HUES64 (cell line): ENCODE measurements around the gene ARID5A.

Experiments
- H3K27ac ChIP-seq: 2 replicates; pipeline ENCODE4 v1.7.0; 2013; ENCODE audit warnings: low read depth, low read length, inconsistent platforms
- H3K27me3 ChIP-seq: 2 replicates; pipeline ENCODE4 v1.6.1; 2013; ENCODE audit warnings: mild to moderate bottlenecking, low read length; ENCODE audit not compliant: insufficient read depth
- H3K36me3 ChIP-seq: 2 replicates; pipeline ENCODE4 v1.6.1; 2013; ENCODE audit warnings: mild to moderate bottlenecking, low read length; ENCODE audit not compliant: insufficient read depth
- H3K4me1 ChIP-seq: 2 replicates; pipeline ENCODE4 v1.6.1; 2013; ENCODE audit warnings: mild to moderate bottlenecking, low read length, moderate library complexity; ENCODE audit not compliant: insufficient read depth
- H3K4me3 ChIP-seq: 2 replicates; pipeline ENCODE4 v1.5.1; 2013; ENCODE audit warnings: mild to moderate bottlenecking, low read length, moderate library complexity
- H3K9ac ChIP-seq: 2 replicates; pipeline ENCODE4 v1.6.1; 2013; ENCODE audit warnings: mild to moderate bottlenecking, low read depth, low read length
- H3K9me3 ChIP-seq: 2 replicates; pipeline ENCODE4 v1.6.1; 2013; ENCODE audit warnings: low read depth, low read length; ENCODE audit not compliant: insufficient read depth
- WGBS: fragments of 150-250, 120-280 bp; methylation state at CpG from one replicate; pipeline ENCODE4 v1.1.7; 2013; ENCODE audit warnings: missing lambda C conversion rate; 5-methylcytosine and 5-hydroxymethylcytosine counted together

The ARID5A gene

DNA sequence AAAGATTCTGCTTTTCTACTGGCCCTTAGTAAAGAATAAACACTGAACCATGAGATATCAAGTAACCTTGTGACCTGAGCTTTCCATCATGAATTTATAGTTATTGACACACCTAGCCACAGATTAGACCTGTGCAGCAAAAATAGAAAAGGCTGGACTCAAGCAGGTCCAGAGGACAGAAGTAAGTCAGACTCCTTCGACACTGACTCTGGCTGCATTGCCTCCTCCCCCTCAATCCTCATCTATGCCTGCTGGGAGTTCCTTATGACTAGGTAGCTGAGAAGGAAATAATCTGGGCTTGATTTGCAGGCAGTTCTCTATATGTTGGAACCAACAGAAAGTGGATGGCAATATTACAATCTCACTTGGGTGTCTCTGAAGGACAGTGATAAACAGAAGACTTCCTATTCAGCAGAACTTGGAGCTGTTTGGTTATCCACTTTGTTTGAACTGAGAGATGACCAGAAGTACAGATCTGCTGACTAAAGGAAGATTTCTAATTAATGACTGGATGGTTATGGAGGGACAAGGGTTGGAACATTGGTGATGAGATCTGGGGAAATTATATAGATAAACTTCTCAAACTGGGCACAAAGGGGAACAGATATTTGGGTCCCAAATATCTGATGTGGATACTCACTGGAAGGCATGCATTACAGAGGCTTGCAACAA lies 39.4 kb downstream of the ARID5A start:
- H3K36me3 ChIP-seq: no peaks in the 10 kb centered on the region

GRCh38 chr2:96577501-96577900 lies 40.9 kb downstream of the ARID5A start:
- Histone ChIP-seq H3K4me3 (no peak overlapping the region), H3K4me1 (no peaks in the 10 kb centered on the region), H3K27me3 (no peaks in the 10 kb centered on the region), H3K27ac (no peak overlapping the region), H3K36me3 (no peaks in the 10 kb centered on the region), H3K9me3 (no peaks in the 10 kb centered on the region), H3K9ac (no peak overlapping the region)
- WGBS: 73% methylated on average over 5 of the region's 5 CpGs

More for the DNA sequence above, 39.4 kb downstream of the ARID5A start:
- Histone ChIP-seq H3K9me3 (no peaks in the 10 kb centered on the region), H3K9ac (no peak overlapping the region), H3K4me3 (no peak overlapping the region), H3K4me1 (no peaks in the 10 kb centered on the region), H3K27me3 (no peaks in the 10 kb centered on the region), H3K27ac (no peak overlapping the region)
- WGBS: 88% methylated on average over 1 of the region's 1 CpG

- WGBS: 88% methylated on average over 3 of the region's 3 CpGs
- Histone ChIP-seq H3K27ac (no peak overlapping the region), H3K27me3 (no peaks in the 10 kb centered on the region), H3K36me3 (no peaks in the 10 kb centered on the region), H3K4me1 (no peaks in the 10 kb centered on the region), H3K9me3 (no peaks in the 10 kb centered on the region), H3K4me3 (no peak overlapping the region), H3K9ac (no peak overlapping the region)
These were observed 42.2 kb downstream of the ARID5A start for GRCh38 chr2:96578731-96579130.

DNA sequence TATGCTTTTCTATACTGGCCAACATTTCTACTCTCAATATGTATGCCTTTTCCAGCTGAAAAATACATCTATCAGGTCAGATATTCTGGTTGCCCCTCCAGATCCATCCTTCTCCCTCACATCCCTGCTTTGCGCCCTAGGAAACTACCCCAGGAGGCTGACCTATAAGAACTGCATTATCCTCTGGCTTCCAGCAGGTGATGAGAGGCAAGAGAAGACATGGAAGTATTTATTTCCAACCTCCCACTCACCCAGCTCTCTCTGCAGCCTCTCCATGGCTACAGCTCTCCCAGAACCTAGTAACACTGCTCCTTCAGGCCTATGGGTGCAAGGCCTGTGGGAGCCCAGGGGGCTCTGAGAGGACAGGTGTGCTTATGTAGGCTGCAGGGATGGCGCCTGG lies 42.9 kb downstream of the ARID5A start:
- H3K4me1 ChIP-seq: no peaks in the 10 kb centered on the region
- WGBS: 96% methylated on average over 2 of the region's 2 CpGs
- no peaks in the 10 kb centered on the region for H3K36me3 ChIP-seq
- no peak overlapping the region for H3K4me3 ChIP-seq
- no peak overlapping the region for H3K27ac ChIP-seq
- no peaks in the 10 kb centered on the region for H3K9me3 ChIP-seq
- no peak overlapping the region for H3K9ac ChIP-seq
- no peaks in the 10 kb centered on the region for H3K27me3 ChIP-seq

DNA sequence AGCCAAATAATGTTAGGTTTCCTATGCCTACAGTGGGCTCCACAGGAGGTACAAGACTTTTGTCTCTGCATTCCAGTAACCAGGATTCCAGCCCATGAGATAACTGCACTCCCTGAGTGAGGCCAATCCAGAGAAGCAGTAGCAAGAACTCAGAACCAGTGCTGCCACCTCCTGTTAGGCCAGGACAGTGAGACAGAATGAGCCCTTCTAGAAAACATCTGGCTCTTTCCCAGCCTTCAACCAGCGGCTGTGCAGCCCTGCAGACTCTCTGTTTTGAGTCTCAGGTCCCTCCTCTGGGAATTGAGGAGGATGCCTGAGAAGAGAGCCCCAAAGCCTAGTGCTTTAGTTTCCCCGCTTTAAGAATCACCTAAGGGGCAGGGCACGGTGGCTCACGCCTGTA lies 44.2 kb downstream of the ARID5A start:
- H3K27ac ChIP-seq: no peak overlapping the region
- H3K4me3 ChIP-seq: no peak overlapping the region
- no peaks in the 10 kb centered on the region for H3K4me1 ChIP-seq
- no peaks in the 10 kb centered on the region for H3K27me3 ChIP-seq
- no peak overlapping the region for H3K9ac ChIP-seq
- 76% methylated on average over 4 of the region's 4 CpGs for WGBS
- no peaks in the 10 kb centered on the region for H3K9me3 ChIP-seq
- no peaks in the 10 kb centered on the region for H3K36me3 ChIP-seq

GRCh38 chr2:96584017-96584416 lies 47.5 kb downstream of the ARID5A start:
- WGBS: 100% methylated on average over 2 of the region's 4 CpGs

GRCh38 chr2:96587843-96588242 lies 51.3 kb downstream of the ARID5A start:
- Histone ChIP-seq H3K9ac (no peak overlapping the region), H3K27me3 (no peaks in the 10 kb centered on the region), H3K4me1 (peaks cover 9% of the 10 kb centered on the region; the same call in 1 of the 2 replicates), H3K27ac (no peak overlapping the region; the same call in 1 of the 2 replicates), H3K4me3 (no peak overlapping the region), H3K9me3 (no peaks in the 10 kb centered on the region), H3K36me3 (peaks cover 6% of the 10 kb centered on the region; the same call in 1 of the 2 replicates)
- WGBS: 100% methylated on average over 1 of the region's 1 CpG

More at GRCh38 chr2:96584017-96584416, 47.5 kb downstream of the ARID5A start:
- peaks cover 9% of the 10 kb centered on the region; the same call in 1 of the 2 replicates for H3K4me1 ChIP-seq
- no peaks in the 10 kb centered on the region for H3K27me3 ChIP-seq
- H3K36me3 ChIP-seq: 0 out of 2 replicates have a peak, but pooled peaks cover 2% of the 10 kb centered on the region
- no peak overlapping the region for H3K9ac ChIP-seq
- H3K9me3 ChIP-seq: no peaks in the 10 kb centered on the region
- no peak overlapping the region for H3K4me3 ChIP-seq
- H3K27ac ChIP-seq: no peak overlapping the region

- Histone ChIP-seq H3K27me3 (no peaks in the 10 kb centered on the region), H3K36me3 (peaks cover 38% of the 10 kb centered on the region), H3K4me1 (peaks cover 9% of the 10 kb centered on the region; the same call in 1 of the 2 replicates), H3K4me3 (no peak overlapping the region), H3K9ac (no peak overlapping the region), H3K27ac (no peak overlapping the region), H3K9me3 (no peaks in the 10 kb centered on the region)
- WGBS: no CpG with 5 or more reads among the region's 2 CpGs
These were observed 54.5 kb downstream of the ARID5A start for GRCh38 chr2:96591054-96591453.

DNA sequence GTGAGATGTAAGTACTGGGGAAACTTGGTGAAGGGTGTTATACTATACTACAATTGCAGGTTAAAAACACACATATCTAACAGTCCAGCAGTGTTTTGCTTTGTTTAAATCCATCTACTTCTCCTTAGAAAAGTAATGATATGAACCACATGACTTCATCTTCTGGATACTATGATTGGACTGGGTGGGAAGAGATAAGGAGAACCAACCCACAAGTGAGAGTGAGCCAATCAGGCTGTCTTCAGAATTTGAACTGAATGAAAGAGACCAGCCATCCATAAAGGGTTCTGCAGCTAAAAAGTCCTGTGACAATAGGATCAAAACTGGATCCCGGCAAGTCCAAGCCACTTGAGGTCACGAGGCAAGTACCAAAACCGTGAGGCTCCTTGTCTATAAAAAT lies 54.9 kb downstream of the ARID5A start:
- Histone ChIP-seq H3K27ac (no peak overlapping the region), H3K36me3 (peaks cover 42% of the 10 kb centered on the region), H3K9ac (no peak overlapping the region), H3K27me3 (no peaks in the 10 kb centered on the region), H3K4me1 (peaks cover 9% of the 10 kb centered on the region; the same call in 1 of the 2 replicates), H3K4me3 (no peak overlapping the region), H3K9me3 (no peaks in the 10 kb centered on the region)
- 96% methylated on average over 3 of the region's 3 CpGs for WGBS

GRCh38 chr2:96594282-96594681 lies 57.7 kb downstream of the ARID5A start:
- Histone ChIP-seq H3K9ac (no peak overlapping the region), H3K27me3 (no peaks in the 10 kb centered on the region), H3K4me1 (no peaks in the 10 kb centered on the region), H3K4me3 (no peak overlapping the region), H3K9me3 (no peaks in the 10 kb centered on the region), H3K27ac (no peak overlapping the region), H3K36me3 (peaks cover 64% of the 10 kb centered on the region)
- WGBS: 94% methylated on average over 3 of the region's 3 CpGs

- H3K27ac ChIP-seq: no peak overlapping the region
- peaks cover 69% of the 10 kb centered on the region for H3K36me3 ChIP-seq
- no peaks in the 10 kb centered on the region for H3K4me1 ChIP-seq
- H3K9me3 ChIP-seq: no peaks in the 10 kb centered on the region
- no peaks in the 10 kb centered on the region for H3K27me3 ChIP-seq
- WGBS: 94% methylated on average over 5 of the region's 5 CpGs
- no peak overlapping the region for H3K4me3 ChIP-seq
- H3K9ac ChIP-seq: no peak overlapping the region
These were observed 58.2 kb downstream of the ARID5A start for GRCh38 chr2:96594691-96595152.
